Activated CD4-positive, alpha-beta T cell treated with anti-CD3 and anti-CD28 coated beads, Interleukin-10, Interleukin-2, amounts not matched to agents 100 ng/mL and 50 ng/mL, durations not matched to agents 16 hours and 8 hours (primary cell): ENCODE results near the gene LOX.
"Not testable (repeated sequence)": the region's sequence is repeated elsewhere in the genome, so short reads cannot be mapped to it uniquely, and the experiment has no call there.

Source experiments
- DNase-seq: peaks from one replicate; pipeline ENCODE4 v3.0.0-alpha.2; 2020

LOX gene

DNA sequence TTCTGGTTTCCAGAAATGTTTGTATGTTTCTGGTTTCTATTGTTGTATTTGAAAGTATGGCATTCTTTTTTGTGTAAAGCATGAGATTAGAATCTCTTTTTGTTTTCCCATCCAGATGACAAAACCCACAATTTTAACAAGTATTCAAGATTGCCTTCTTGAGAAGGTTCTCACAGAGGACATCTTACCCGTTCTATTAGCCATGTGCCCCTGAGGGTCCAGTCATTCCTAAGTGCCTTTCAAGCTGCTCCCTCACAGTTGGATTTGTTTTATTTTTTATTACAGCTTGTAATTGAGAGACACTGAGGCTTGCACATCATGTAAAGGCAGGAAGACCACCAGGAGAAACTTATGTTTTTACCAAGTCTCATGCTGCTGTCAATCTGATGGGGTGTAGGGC, 19.3 kb upstream of the LOX start:
- no peak for DNase-seq

DNA sequence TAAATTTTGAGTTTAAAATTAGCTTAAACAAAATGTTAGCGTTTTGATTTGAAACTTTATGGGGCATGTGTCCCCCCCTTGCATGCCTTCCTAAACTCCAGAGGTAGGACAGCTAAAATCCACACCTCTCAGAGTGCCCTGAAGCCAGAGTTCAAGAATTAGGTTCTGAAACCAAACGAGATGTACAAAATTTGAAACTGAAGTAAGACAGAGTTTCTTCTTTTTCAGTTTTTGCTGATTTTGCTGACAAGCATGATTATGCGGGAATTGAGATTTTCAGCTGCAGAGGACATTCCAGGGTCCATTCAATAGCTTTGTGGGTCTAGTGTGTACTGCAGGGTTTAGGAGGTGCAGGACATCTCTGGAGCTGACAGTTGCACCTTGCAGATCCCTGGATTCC, 17.1 kb upstream of the LOX start:
- DNase-seq, result no peak

DNA sequence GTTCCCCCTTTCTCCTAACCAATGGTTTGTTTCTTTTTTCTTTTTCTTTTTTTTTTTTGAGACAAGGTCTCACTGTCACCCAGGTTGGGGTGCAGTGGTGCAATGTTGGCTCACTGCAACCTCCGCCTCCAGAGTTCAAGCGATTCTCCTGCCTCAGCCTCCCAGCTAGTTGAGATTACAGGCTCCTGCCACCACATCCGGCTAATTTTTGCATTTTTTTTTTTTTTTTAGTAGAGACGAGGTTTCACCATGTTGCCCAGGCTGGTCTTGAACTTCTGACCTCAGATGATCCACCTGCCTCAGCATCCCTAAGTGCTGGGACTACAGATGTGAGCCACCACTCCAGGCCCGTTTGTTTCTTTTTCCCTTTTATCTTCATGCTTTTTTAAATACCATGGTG, 16.2 kb upstream of the LOX start:
- DNase-seq, result not testable (repeated sequence)

DNA sequence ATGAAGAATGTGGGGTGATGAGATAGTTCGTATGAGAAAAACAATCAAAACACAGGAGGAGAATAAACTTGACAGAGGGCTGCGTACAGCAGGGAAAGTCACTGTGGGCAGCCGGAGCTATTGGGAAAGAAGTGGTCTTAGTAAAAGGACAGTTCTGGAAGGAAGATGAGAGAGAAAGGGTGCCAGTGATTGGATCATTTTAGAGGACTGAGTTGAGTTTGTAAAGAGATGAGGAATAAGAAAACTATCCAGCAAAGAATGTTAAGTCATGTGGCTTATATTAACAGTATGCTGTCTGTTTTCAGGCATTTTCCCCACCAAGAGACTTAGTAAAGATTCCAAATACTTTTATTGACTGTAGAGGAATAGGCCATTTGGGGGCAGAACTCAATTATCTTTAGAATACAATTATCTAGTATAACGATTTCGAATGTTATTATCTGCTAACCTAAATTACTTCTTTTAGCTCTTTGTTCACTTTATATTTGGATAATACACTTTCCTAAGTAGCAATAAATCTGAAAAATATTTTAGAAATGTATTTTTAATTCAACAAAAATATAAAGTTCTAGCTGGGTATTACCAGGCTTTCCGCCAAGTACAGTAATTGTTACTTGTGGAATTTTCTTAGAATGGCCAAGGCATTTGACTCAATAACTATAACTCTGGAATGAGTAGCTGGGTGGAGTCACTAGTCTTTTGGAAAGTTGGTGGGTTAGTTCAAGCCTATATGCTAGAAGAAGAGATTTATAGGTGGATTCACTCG, 15.5 kb upstream of the LOX start:
- DNase-seq, result no peak

DNA sequence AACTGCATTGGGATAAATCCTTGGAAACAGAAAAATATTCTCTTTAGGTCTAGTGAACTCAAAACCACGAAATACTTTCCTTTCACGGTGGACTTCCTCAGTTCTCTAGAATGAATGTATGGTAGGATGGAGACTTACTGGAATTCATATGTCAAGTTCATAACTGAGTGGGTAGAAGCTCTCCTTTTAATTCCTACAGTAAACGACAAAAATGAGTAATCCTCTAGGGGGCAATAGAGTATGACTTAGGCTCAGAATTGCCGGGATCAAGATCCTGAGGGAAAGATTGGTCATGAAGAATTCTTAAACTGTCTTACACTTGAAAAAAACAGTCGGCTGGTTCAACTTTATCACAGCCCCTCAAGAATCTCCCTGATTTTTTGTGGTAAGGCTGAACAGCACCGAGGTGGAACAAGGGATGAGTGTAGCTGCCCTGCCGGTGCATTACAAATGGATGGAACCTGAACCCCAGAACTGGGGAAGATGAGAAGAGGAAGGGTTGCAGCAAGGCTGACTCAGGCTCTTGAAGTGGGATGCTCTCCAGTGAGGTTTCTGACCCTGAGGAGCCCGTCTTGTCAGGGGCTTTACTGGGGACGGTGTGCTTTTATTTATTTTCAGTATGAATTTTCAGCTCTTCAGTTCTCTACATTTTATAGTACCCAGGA, 14.0 kb upstream of the LOX start:
- no peak for DNase-seq

DNA sequence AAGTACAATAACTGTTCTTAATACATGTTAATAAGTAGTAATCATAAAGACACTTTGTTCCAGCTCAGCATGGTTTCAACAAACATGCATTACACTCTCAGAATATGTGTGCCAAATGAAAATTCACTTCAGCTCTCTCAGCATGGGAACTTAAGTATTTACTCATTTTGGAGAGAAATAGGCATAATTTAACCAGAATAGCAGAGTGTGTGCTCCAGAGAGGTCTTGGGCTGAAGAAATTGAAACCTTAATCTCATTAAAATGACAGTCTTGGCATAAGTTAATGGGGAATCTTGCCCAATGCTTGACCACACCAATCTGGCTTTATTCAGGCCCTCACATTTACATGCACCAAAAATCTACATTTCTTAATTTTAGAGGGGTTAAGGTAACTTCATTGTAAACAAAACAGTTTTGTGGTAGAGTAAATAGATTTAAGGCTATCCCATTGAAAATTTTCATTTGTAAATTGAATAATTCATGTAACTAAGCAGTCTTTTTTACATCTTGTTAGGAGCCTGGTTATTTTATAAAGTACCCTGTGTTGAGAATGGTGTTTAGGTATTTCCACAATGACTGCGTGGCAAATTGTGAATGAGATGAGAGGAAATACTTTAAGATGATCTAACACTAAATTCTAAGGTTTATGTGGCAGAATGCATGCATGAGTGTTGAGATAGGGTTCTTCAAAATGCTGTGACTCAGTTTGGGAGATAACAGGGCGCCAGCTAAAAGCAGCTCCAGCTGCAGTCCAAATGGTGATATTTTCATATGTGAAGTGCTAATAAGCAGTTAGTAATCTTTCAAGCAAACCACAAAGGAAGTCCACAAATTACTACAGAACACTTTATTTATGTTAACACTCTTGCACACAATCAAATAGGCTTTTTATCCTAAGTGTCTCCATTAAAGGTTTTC, 11.3 kb upstream of the LOX start:
- DNase-seq, result peak; percentile 19

DNA sequence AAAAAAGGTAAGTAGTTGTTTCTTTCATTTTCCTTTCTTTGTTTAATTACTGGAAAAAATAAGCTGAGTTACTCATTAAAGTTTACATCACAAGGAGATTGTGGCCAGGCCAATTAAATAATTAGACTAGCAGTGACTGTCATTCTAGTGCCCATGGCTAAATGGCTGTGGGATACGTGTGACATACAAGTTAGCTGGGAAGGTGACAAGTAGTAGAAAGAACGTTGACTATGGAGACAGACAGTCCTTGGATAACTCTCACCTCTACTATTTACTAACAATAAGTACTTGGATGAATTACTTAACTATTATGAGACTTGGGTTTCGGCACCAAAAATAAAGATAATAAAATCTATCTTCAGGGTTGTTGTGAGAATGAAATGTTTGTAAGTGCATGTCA, 7.0 kb upstream of the LOX start:
- DNase-seq, result no peak

DNA sequence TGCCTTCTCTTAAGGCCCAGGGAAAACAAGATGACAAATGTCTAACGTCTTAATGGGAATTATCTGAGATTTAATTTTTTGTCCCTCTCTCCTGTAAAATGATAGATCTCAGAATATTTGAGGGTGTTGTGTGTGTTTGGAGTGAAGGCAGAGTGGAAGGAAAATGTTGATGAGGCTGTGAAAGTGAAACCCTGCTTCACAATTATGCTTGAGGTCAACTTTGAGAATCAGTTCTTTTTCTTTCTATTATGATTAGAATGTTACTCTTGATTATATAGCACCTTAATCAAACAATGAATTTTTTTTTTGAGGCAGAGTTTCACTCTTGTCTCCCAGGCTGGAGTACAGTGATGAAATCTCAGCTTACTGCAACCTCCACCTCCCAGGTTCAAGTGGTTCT, 5.5 kb upstream of the LOX start:
- no peak for DNase-seq

DNA sequence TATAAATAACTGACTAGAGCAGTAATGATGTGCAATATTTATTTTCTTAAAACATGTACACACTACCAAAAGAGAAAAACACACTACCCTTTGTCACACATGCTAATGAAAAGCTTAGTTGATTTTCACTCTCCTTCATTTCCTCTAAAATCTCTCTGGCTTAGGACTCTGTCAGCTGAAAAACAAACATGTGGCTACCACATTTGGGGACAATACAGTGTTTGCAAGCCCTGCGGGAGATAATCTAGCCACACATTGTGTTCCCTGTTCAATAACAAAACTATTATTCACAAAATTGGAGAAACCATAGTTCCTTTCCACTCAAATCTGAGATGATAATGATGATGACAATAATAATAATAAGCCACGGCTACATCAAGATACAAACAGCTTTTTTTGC, 3.5 kb upstream of the LOX start:
- no peak for DNase-seq

DNA sequence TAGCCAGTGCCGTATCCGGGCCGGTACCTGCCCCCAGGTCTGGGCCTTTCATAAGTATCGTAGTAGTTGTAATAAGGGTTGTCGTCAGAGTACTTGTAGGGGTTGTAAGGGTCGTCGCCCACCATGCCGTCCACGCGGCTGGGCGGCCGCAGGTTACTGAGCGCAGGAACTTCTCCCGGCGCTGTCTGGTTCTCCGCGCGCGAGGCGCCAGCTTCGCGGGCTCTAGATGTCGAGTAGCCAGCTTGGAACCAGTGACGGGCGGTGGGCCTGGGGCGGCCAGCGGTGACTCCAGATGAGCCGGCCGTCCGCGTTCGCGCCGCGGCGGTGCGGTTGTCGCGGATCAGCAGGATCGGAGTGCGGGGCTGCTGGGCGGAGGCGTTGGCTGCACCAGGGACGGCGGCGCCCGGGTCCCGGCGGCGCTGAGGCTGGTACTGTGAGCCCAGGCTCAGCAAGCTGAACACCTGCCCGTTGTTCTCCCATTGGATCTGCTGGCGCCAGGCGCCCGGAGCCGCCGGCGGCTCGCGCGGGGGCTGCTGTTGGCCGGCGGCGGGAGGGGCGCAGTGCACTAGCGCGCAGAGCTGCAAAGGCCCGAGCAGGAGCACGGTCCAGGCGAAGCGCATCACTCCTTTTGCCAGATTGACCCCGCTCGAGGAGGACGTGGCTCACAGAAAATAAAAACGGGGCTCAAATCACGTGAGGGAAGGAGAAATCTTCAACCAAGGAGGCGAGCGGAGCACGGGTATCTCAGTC, 518 bp downstream of the LOX start:
- DNase-seq, result no peak

DNA sequence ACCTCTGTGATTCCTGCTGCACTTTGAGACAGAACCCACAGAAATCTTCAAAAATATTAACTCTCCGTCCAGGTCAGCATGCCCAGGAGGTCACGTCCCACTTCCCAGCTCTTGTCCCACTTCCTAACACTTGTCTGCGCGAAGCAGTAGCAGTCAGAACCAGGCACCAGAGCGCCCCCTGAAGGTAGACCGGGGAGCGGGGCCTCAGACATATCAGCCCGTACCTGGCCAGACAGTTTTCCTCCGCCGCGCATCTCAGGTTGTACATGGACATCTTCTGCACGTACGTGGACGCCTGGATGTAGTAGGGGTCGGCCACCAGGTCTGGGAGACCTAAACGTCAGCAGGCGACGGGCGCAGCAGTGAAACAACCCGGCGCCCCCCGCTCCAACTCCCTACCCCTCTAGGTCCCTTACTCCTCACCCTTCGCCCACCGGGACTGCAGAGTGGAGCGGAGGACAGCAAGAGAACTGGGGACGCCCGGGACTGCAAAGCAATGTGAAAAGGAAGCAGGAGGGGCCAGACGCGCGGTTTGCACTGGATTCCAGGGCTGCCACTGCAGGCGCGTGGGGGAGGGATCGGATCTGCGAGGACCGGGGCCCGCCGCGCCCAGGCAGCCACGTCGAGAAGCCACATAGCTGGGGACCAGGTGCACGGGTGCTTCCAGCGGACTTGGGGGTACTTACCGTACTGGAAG, 1.2 kb downstream of the LOX start:
- DNase-seq, result peak; percentile 61

DNA sequence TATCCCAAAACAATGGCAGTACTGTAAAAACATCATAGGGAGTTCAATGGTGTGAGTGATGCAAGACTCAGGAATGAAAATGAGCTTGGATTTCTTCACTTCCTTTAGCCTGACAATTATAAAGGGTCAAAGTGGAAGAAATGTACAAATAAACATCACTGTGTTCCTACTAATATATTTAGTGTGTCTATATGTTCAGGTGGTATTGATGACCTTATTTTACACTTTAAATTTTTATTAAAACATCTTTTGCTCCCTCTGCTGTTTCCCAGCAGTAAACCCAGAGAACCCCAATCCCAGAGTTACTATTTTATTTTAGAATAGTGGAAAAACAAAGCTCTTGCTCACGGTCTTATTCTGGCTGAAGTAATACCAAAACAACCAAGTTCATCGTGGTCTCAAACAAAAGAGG, 2.0 kb downstream of the LOX start:
- no peak for DNase-seq

DNA sequence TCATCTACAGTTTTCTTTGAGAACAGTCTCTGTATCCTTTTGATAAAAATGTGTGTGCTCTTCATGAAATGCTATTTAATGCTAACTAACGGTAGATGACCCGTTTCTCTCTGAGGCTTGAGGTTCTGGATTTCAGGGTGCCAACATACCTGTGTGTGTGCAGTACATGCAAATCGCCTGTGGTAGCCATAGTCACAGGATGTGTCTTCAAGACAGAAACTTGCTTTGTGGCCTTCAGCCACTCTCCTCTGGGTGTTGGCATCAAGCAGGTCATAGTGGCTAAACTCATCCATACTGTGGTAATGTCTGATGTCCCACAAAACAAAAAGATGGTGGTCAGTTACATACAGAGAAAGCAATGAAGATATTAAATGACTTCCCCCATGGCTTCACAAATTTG, 4.2 kb downstream of the LOX start:
- no peak for DNase-seq

DNA sequence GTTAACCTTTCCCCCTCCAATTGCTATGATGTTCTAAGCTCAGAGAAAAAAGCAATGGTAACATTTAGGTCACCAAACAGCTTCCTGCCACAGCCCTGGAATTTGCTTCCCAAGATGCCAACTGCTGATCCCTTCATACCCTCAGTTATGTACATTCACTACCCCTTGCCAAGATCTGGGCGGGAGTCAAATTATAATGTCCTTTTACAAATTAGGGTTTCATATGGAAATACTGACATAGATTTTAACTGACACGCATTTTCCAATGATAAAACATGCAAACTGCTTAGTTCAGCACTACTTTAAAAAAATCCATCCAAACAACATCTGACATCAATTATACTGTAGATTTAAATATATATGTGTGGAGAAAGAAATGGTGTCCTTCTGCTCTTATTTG, 5.0 kb downstream of the LOX start:
- no peak for DNase-seq

DNA sequence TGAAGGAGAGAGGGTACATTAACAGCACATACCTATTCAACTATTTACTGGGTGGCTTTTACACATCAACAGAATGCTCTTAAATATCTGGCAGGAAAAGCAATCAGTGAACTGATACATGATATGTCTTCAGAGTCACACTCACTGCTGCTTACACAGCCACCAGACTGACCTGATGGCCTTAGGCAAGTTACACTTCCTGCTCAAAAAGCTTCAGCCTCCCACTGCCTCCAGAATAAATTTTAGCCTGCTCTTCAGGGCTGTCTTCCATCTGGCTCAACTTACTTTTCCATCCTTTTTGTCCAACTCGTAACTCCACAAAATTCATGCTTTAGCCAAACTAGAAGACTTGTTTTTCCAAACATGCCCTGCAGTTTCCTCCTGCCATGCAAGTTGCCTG, 10.7 kb downstream of the LOX start:
- no peak for DNase-seq

DNA sequence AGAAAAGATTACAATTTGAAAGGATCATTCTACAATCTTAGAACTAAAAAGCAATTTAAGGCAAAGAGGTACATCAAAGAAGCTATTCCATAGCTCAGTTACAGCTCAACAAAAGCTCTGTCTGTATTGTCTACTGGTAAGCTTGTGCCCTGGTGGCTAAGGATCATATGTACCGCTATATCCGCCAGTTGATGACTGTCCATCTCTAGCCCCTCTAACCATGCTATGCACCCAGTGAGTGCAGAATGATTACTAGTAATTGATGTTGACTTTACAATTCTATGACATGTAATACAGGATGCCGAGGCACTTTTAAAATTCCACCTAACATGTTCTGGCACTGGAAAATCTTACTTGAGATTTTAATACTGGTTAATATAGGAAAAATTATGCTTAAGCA, 13.1 kb downstream of the LOX start:
- DNase-seq, result no peak

DNA sequence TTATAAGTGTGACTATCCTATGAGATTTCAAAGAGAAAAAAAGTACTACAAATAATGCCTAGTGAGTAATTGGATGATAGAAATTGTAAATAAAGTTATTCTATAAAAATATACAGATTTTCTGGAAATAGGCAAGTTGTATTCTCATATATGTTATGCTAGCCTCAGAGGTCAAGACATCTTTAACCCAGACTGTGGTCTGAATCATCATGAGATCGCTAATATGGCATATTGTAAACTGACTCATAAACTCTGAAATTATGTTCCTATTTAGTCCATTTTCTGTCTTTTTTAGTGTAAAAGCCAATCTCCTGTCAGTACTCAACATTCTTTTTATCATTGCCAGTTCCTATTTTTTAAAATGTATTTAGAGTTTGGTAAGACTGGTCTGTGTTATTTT, 14.2 kb downstream of the LOX start:
- DNase-seq, result no peak

DNA sequence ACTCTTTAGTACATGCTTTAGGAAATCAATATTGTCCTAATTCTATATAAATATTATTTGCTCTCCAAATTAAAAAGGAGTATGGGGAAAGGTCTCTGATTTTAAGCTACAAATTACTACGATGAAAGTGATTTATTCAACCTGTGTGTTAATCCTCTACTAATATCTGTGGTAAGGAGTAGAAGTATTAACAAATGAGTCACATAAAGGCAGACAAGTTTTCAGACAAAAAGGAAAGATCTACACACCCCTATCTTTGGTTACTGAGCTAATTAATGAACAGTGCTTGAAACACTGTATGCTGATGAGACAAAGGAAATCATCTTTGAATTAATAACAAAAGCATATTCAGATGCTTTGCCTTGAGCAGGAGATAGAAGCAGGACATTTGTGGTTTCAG, 15.9 kb downstream of the LOX start:
- no peak for DNase-seq

DNA sequence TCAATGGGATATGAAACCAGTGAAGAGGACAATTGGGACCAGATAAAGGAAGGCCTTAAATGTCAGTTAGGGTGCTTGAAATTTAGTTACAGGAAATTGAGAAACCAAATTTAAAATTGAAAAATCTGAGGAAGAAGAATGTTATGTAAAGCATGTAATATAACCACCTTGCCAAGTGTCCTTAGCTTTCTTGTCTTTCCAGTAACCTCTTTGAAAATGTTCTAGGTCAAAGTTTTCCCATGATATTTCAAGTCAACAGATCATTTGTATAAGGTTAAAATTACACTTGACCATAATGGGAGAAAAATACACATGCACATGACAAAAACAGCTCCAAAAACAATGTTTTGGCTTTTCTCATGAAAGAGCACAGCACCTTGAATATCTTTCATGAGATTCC, 21.1 kb downstream of the LOX start:
- DNase-seq, result no peak

DNA sequence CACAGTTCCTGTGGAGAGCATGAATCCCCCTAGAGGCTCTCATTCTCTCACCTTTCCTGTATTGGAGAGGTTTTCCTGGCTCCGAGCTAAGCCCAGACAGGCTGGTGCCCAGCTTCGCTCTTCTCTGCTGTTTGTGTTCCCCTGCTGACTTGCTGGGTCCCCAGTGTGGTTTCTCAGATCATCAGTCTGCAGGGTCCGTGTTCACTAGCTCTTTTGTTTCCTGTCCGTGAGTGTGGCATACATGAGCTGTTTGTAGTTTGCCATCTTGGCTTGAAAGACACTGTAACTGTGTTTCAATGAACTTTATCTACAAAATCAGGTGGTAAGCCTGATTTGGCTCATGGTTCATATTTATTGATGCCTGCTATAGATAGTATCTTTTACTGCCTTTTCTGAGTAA, 23.8 kb downstream of the LOX start:
- no peak for DNase-seq

DNA sequence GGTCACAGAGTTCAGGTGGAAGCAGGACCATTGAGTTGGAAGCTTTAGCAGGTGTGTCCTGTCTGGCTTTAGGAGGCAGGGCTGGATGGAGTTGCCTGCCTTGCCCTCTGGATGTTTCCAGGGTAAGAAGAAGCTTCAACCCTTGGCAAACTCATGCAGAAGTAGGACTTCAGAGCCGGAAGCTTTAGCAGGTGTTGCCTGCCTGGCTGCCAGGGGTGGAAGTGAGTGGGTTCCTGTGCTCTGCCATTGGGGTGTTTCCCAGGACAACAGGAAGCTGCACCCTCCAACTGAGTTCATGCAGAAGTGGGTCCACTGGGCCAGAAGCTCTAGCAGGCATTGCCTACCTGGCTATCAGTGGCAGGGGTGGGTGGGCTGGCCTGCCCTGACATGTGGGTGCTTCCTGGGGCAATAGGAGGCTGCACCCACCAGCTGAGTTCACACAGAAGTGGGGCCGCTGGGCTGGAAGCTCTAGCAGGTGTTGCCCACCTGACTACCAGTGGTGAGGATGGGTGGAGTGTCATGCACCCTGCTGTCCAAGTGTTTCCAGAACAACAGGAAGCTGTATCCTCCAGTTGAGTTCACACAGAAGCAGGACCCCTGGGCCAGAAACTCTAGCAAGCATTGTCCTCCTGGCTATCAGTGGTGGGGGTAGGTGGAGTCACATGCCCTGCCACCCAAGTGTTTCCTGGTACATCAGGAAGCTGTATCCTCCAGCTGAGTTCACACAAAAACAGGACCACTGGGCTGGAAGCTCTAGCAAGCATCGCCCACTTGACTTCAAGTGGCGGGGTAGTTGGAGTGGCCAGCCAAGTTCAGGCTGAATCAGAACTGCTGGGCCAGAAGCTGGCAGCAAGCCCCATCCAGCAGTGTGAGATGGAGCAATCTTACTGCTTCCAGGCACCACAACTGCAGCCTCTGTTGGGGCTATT, 24.6 kb downstream of the LOX start:
- no peak for DNase-seq
